ENCODE measurements around the gene EPN1.

Gene EPN1

GRCh38 chr19:55663846-55664536, 11.0 kb upstream of the EPN1 start:
- H3K4me3 ChIP-seq (ENCODE audit: low read depth, low read length): no peak overlapping the region
- TF ChIP-seq CTCF (IDR thresholded peaks at IDR 0.05; ENCODE audit: insufficient read depth, low read length, missing control alignments): no peak
- ChIA-PET CTCF (interaction anchor here (0.8 to 1.3 kb wide), 5 partner anchors 8 to 13 kb away, joined by 3 to 5 read pairs (median 4); partner anchors contain the start of gene U2AF2), POLR2A (no interaction called here)
- DNase-seq (ENCODE audit: low read depth, low spot score): no peak

- no peak for TF ChIP-seq CTCF (IDR thresholded peaks at IDR 0.05; ENCODE audit: insufficient read depth, low read length, missing control alignments)
- H3K4me3 ChIP-seq (ENCODE audit: low read depth, low read length): no peak overlapping the region
- no peak for DNase-seq (ENCODE audit: low read depth, low spot score)
- ChIA-PET CTCF (interaction anchor here (1.1 to 2.3 kb wide), 3 partner anchors 10 to 13 kb away, joined by 3 to 8 read pairs (median 8); no protein-coding TSS in a partner anchor), POLR2A (no interaction called here)
These were observed 8.6 kb upstream of the EPN1 start for GRCh38 chr19:55666343-55667005.

GRCh38 chr19:55667006-55667381, 8.0 kb upstream of the EPN1 start:
- CTCF ChIA-PET: interaction anchor here (1.9 to 2.3 kb wide), 3 partner anchors 10 to 34 kb away, joined by 4 to 8 read pairs (median 8); no protein-coding TSS in a partner anchor
- no peak for TF ChIP-seq CTCF (IDR thresholded peaks at IDR 0.05; ENCODE audit: insufficient read depth, low read length, missing control alignments)
- H3K4me3 ChIP-seq (ENCODE audit: low read depth, low read length): no peak overlapping the region
- no peak for DNase-seq (ENCODE audit: low read depth, low spot score)
- POLR2A ChIA-PET: no interaction called here

GRCh38 chr19:55667511-55667910, 7.5 kb upstream of the EPN1 start:
- ChIA-PET POLR2A (no interaction called here), CTCF (interaction anchor here (1.9 to 2.3 kb wide), 3 partner anchors 11 to 35 kb away, joined by 4 to 8 read pairs (median 8); no protein-coding TSS in a partner anchor)
- H3K4me3 ChIP-seq (ENCODE audit: low read depth, low read length): no peak overlapping the region
- DNase-seq (ENCODE audit: low read depth, low spot score): no peak
- TF ChIP-seq CTCF (IDR thresholded peaks at IDR 0.05; ENCODE audit: insufficient read depth, low read length, missing control alignments): no peak

- ChIA-PET POLR2A (no interaction called here), CTCF (interaction anchor here (1.9 to 2.3 kb wide), 3 partner anchors 11 to 35 kb away, joined by 4 to 8 read pairs (median 8); no protein-coding TSS in a partner anchor)
- DNase-seq (ENCODE audit: low read depth, low spot score): no peak
- H3K4me3 ChIP-seq (ENCODE audit: low read depth, low read length): no peak overlapping the region
- no peak for TF ChIP-seq CTCF (IDR thresholded peaks at IDR 0.05; ENCODE audit: insufficient read depth, low read length, missing control alignments)
These were observed 7.1 kb upstream of the EPN1 start for GRCh38 chr19:55667958-55668357.
